WERI-Rb-1 (cell line): ENCODE measurements around the gene FRMPD1.

Experiments
- DNase-seq: peaks from one replicate; pipeline ENCODE4 v3.0.0-alpha.2; 2020
- H3K27ac ChIP-seq: fragments of 250-450 bp; sonication (Bioruptor Pico); 2 replicates; pipeline ENCODE4 v1.5.1; 2020; ENCODE audit warnings: mild to moderate bottlenecking, moderate library complexity
- H3K27me3 ChIP-seq: fragments of 250-450 bp; sonication (Bioruptor Pico); 2 replicates; pipeline ENCODE4 v1.5.1; 2021; ENCODE audit warnings: mild to moderate bottlenecking, low read depth, moderate library complexity; ENCODE audit not compliant: insufficient read depth, severe bottlenecking
- H3K36me3 ChIP-seq: fragments of 250-450 bp; sonication (Bioruptor Pico); 2 replicates; pipeline ENCODE4 v1.5.1; 2020; ENCODE audit warnings: mild to moderate bottlenecking, moderate library complexity
- H3K4me3 ChIP-seq: 2 replicates; pipeline ENCODE4 v1.5.1; 2011; ENCODE audit warnings: low read depth, mild to moderate bottlenecking, control low read depth, low read length
- H3K9me3 ChIP-seq: fragments of 250-450 bp; sonication (Bioruptor Pico); 2 replicates; pipeline ENCODE4 v1.5.1; 2021; ENCODE audit warnings: mild to moderate bottlenecking, moderate library complexity; ENCODE audit not compliant: severe bottlenecking
- TF ChIP-seq, protein P1 (sequence below): IDR thresholded peaks from 2 replicates; pipeline ENCODE4 v1.5.1; 2011; ENCODE audit warnings: low read depth, mild to moderate bottlenecking, control low read depth, inconsistent platforms, low read length

Gene FRMPD1

DNA sequence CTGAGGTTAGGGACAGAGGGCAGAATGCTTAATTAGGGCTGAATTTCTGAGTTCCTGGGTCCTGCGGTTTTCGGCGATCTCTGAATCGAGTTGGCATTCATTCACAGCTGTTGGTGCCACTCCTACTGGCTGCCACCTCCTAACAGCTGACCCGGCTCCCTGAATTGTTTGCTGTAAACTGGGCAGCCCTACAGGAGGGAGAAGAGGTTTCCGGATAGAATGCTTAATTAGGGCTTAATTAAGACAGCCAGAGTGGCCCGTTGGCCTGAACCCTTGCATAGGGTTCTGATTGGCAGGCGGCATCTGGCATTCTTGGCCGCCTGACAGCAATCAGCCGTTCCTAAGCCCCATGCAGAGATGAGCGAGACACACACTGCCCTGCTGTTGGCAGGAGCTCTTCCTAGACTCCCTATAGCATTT is 25.7 kb downstream of the FRMPD1 start:
- peak overlapping the region; percentile 38 for H3K27ac ChIP-seq
- DNase-seq, result peak; percentile 56
- TF ChIP-seq, protein P1, sequence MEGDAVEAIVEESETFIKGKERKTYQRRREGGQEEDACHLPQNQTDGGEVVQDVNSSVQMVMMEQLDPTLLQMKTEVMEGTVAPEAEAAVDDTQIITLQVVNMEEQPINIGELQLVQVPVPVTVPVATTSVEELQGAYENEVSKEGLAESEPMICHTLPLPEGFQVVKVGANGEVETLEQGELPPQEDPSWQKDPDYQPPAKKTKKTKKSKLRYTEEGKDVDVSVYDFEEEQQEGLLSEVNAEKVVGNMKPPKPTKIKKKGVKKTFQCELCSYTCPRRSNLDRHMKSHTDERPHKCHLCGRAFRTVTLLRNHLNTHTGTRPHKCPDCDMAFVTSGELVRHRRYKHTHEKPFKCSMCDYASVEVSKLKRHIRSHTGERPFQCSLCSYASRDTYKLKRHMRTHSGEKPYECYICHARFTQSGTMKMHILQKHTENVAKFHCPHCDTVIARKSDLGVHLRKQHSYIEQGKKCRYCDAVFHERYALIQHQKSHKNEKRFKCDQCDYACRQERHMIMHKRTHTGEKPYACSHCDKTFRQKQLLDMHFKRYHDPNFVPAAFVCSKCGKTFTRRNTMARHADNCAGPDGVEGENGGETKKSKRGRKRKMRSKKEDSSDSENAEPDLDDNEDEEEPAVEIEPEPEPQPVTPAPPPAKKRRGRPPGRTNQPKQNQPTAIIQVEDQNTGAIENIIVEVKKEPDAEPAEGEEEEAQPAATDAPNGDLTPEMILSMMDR, result no peak
- no peaks in the 10 kb centered on the region for H3K27me3 ChIP-seq
- H3K9me3 ChIP-seq, result no peaks in the 10 kb centered on the region
- peaks cover 4% of the 10 kb centered on the region for H3K36me3 ChIP-seq
- no peak overlapping the region for H3K4me3 ChIP-seq

DNA sequence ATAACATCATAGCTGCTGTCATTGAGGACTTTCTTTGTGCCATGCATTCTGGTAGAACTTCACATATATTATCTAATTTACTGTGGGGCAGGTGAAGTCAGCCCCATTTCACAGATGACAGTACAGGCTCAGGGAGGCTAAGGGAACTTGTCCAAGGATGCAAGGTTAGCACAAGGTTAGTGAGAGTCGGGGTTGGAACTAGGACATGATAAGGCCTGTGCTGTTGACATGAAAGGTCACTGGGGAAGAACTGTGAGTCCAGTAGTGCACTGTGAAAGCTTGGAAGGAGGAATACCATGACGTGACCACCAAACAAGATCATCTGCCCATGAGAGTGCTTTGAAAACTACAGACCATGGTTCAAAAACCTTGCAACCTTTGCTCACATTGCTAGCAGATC is 26.7 kb downstream of the FRMPD1 start:
- DNase-seq, result no peak
- no peaks in the 10 kb centered on the region for H3K9me3 ChIP-seq

DNA sequence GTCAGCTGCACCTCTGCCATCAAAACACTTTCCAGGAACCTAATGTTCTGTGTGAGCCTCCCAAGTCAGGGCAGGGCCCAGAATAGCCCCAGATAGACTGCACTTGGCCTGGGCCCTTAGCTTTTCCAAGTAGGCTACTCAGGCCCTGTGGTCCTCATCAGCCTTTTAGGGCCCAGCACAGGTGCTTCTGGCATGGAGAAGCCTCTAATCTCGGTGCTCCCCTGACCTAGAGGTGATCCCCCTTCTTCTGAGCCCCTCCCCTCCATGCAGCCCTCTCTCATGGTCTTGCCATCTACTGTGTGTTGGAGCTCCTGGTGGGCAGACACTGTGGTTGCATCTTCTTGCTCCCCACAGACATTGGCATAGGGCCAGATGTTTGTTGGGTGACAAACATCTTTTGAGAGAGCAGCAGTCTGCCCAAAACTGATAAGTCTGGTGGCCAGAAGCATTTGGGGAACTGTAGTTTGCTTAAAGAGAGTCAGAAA is 28.1 kb downstream of the FRMPD1 start:
- Histone ChIP-seq H3K4me3 (no peak overlapping the region), H3K36me3 (peaks cover 8% of the 10 kb centered on the region; the same call in 1 of the 2 replicates), H3K27ac (peak overlapping the region; percentile 79), H3K27me3 (no peaks in the 10 kb centered on the region), H3K9me3 (no peaks in the 10 kb centered on the region)
- TF ChIP-seq, protein P1, result peak; percentile 17; the same call in 1 of the 2 replicates
- DNase-seq, result no peak

More for the DNA sequence above, 26.7 kb downstream of the FRMPD1 start:
- H3K4me3 ChIP-seq, result no peak overlapping the region
- peaks cover 5% of the 10 kb centered on the region for H3K36me3 ChIP-seq
- peak overlapping the region; percentile 29 for H3K27ac ChIP-seq
- TF ChIP-seq, protein P1, result no peak
- H3K27me3 ChIP-seq, result no peaks in the 10 kb centered on the region

DNA sequence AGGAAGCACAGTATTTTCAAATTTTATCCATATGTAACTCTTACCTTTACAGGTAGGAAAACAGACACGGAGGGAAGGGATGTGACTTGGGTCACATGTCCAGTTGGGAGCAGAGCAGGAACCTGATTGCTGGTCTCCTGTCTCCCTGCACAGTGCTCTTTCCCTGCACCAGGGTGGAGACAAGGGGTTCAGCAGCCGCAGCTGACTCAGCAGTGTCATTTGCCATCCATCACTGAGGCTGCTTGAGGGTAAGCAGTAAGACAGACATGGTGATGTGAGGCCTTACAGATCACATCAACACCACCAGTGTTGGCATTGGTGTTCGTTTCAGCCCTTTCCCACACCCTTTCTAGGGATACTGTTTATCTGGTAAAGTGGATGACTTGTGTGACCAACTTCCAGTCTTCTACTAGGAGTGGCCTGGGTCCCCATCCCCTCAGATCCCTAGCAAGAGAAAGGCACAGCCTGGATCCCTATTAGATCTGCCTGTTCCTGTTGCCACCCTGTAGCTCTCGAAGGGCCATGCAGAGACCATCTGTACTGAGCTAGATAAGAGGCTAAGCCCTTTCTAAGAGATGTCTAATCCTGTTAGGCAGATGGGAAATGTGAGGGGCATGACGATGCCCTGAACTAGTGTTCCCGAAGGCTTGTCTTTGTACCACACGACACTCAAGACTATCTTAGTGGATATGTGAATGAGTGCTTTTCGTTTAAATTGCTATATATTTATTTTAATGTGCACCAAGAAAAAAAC is 29.1 kb downstream of the FRMPD1 start:
- peak overlapping the region; percentile 79 for H3K27ac ChIP-seq
- no peaks in the 10 kb centered on the region for H3K27me3 ChIP-seq
- DNase-seq, result peak; percentile 88
- TF ChIP-seq, protein P1, result no peak
- no peaks in the 10 kb centered on the region for H3K9me3 ChIP-seq
- H3K4me3 ChIP-seq, result no peak overlapping the region
- H3K36me3 ChIP-seq, result peaks cover 8% of the 10 kb centered on the region; the same call in 1 of the 2 replicates

DNA sequence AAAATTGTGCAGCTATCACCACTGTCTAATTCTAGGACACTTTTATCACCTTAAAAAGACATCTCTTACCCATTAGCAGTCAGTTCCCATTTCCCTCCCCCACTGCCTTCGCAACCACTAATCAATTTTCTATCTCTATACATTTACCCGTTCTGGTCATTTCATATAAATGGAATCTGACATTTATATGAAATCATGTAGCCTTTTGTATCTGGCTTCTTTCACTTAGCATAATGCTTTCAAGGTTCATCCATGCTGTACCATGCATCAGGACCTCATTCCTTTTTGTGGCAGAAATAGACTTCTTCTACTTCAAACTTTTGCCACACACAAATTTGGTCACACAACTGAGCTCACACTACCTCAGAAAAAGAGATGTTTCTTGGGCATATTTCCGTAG is 32.2 kb downstream of the FRMPD1 start:
- TF ChIP-seq, protein P1, result no peak
- no peak for DNase-seq
- H3K9me3 ChIP-seq, result no peaks in the 10 kb centered on the region
- no peak overlapping the region for H3K4me3 ChIP-seq
- H3K36me3 ChIP-seq, result peaks cover 12% of the 10 kb centered on the region; the same call in 1 of the 2 replicates
- no peak overlapping the region for H3K27ac ChIP-seq
- H3K27me3 ChIP-seq, result no peaks in the 10 kb centered on the region
